HG03095 (cell line): ENCODE data around the gene TOR4A.

ENCODE experiments used
- ATAC-seq: cut with Tn5 transposase; IDR thresholded peaks from one replicate; pipeline ENCODE4 v1.9.1; 2021; ENCODE audit warnings: moderate library complexity; ENCODE audit not compliant: unreplicated experiment

Gene TOR4A

GRCh38 chr9:137270929-137271695 is 6.4 kb upstream of the TOR4A start:
- no peak for ATAC-seq

- ATAC-seq, result no peak
Measured at GRCh38 chr9:137271696-137272076, 5.8 kb upstream of the TOR4A start.

DNA sequence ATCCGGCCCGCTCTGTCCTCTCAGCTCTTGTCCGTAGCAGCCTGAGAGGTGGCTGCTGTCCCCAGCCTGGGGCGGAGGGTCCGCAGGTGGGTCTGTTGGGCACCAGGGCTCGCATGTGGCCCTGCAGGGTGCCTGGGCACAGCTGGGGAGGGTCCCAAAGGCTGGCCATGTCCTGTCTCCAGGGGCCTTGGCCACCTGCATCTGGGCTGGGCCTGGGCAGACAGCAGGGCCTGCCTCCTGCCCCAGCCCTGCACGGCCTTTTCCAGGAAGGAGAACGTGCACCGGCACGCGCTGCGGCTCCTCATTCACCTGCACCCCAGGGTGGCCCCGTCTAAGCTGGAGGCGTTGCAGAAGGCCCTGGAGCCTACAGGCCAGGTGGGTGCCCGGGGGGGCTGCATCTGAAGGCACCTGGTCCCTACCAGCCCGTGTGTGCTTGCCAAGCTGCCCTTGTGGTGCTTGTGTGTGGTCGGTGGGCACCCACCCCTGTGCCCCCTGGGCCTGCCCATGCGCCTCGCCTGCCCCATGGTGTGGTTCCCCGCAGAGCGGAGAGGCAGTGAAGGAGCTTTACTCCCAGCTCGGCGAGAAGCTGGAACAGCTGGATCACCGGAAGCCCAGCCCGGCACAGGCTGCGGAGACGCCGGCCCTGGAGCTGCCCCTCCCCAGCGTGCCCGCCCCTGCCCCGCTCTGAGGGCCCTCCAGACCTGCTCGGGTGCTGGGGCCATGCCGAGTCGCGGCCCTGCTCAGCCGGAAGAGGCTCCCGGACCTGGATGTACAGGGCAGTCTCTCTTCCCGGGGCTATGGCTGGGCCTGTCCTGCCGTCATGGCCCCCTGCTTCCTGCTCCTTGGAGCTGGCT is 5.1 kb upstream of the TOR4A start:
- ATAC-seq, result no peak

DNA sequence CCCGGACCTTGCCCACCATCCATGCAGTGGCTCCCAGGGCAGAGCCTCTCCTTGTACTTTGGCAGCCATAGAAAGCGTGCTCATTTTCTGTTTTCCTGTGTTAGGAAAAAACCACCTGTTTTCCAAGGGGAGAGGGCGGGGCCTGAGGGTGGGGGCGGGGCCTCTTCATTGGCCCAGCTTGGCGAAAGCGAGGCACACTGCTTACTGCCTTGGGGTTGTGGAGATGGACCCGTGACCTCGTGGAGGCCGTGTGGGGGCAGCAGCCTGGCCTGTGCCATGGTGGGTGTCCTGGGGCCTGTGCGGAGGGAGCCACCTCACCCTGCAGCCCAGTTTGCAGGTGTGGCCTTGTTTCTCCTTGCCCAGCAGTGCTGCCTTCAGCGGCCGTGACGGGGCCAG is 4.4 kb upstream of the TOR4A start:
- ATAC-seq, result no peak

DNA sequence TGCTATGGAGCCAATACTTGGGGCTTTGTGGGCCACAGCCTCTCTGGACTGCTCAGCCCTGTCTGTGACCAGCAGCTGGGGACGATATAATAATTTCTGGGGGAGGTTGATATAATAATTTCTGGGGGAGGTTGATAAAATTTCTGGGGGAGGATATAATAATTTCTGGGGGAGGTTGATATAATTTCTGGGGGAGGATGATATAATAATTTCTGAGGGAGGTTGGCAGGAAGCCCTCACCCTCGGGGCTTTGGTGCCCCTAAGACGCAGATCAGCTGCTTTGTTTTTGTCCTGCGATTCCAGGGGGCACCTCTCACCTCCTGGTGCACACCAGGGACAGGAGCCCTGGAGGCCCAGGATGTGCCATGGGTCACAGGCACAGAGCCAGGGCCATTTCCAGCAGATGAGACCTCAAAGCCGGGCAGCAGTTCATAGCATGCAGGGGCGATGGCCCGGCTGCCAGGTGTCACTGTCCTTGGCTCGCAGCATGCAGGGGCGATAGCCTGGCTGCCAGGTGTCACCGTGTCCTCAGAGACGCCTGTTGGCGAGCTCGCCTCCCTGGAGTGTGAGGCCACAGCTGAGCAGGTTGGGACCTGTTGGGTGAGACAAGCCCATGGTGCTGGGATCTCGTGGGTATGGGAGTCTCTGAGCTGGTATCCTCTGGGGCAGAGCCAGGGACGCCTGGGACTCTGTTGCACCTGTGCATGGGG is 3.8 kb upstream of the TOR4A start:
- no peak for ATAC-seq

DNA sequence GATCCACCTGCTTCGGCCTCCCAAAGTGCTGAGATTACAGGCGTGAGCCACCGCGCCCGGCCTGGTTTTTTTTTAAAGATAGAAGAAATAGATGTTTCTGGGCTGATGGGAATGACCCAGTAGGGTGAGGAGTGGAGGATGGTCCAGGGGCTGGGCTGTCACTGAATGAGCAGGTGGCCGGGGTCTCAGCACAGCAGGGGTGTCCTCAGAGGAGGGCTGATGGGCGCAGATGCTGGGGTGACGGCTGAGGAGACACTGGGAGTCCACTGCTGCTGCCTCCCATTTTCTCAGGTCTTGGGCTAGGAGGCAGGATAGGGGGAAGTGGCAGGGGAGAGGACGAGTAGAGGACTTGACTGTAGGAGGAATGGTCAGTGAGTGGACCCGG is 2.3 kb upstream of the TOR4A start:
- ATAC-seq, result no peak

DNA sequence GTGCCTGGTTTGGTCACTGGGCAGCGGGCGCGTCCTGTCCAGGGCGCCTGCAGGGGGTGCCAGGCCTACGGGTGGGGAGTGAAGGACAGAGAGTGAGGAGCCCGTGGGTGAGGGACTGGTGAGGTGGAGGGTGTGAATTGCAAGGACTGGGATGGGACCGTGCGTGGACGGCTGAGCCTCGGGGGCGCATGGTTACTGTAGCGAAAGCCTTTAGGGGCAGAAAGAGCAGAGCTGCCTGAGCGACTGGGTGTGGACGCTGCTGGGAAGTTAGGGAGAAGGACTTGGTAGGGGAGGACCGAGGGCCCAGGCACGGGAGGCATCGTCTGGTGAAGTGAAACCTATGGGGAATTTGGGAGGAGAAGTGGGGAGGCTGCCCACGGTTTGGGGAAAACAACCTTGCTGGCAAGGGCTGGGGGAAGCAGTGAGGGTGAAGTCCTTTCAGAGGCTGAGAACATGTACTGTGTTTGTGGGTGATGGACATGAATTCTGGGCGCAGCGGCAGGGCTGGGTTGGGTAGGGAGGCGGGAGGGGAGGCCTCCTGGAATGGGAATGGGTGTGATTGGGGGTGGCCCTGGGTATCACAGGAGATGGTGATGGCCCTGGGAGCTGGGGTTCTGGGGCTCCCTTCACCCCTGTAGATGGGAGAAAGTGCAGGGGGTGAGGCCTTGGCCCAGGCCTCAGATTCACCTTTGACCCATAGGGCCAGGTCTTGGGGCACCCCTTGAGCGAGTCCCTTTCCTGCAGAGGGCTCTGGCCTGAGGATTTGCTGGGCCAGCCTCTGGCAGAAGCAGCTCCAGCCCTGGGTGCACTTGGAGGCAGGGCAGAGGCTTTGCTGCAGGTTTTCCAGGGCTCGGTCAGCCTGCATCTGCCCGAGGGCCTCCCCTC is 1.7 kb upstream of the TOR4A start:
- no peak for ATAC-seq

- no peak for ATAC-seq
Measured at GRCh38 chr9:137276473-137277328, 825 bp upstream of the TOR4A start.

DNA sequence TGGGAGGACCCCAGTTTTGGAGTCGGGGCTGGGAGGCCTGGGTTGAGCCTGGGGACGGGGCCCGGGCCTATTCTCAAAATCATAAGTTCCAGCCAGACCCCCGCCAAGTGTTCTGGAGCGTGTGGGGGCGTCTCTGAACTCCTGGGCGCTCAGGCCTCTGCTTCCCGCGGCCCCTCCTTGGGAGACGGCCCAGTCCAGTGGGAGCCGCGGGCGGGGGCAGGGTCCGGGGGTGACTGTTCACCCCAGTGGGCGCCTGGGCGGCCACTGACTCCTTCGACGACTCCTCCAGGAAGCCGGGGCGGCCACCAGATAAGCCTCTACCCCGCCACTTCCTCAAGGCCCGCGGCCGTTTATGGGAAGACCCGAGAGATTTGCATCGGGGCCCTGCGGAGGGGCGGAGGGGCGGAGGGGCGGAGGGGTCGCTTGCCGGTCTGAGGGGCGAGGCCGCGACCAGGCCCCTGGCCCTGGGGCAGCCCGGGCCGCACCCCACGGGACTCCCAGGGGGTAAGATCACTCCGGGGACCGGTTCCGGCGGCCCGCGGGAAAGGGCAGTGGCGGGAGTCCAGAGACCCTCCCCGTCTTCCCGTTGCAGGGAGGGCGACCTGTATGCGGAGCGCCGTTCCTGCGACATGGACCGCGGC is 655 bp downstream of the TOR4A start:
- peak; percentile 4 for ATAC-seq

GRCh38 chr9:137278721-137279711 is 1.5 kb downstream of the TOR4A start:
- no peak for ATAC-seq

DNA sequence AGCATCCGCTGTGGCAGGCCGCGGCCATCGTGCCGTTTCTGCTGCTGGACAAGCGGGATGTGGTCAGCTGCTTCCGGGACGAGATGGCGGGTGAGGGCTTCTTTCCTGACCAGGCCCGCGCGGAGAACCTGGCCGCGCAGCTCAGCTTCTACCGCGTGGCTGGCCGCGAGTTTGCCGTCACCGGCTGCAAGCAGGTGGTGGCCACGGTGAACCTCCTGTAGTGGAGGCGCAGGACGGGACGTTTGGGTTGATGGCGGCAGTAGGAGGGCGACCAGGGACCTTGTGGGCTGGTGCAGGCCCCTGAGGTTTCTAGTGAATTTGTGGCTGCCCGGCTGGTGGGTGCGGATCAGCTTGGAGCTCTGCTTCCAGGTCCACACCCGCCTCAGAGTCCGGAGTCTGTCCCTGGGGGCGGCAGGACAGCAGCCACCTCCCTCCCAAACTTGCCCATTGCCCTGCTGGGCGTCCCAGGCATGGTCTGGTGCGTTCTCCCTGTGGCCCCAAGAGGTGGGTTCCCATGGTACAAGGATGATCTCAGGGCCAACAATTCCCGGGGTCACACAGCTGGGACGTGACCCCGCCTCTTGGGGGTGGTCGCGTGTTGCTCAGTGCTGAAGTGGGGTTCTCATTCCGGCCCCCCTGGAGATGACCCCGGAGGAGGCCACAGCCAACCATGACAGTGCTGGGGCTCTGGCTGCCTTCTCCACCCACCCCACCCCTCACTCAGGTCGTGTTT is 2.4 kb downstream of the TOR4A start:
- no peak for ATAC-seq

DNA sequence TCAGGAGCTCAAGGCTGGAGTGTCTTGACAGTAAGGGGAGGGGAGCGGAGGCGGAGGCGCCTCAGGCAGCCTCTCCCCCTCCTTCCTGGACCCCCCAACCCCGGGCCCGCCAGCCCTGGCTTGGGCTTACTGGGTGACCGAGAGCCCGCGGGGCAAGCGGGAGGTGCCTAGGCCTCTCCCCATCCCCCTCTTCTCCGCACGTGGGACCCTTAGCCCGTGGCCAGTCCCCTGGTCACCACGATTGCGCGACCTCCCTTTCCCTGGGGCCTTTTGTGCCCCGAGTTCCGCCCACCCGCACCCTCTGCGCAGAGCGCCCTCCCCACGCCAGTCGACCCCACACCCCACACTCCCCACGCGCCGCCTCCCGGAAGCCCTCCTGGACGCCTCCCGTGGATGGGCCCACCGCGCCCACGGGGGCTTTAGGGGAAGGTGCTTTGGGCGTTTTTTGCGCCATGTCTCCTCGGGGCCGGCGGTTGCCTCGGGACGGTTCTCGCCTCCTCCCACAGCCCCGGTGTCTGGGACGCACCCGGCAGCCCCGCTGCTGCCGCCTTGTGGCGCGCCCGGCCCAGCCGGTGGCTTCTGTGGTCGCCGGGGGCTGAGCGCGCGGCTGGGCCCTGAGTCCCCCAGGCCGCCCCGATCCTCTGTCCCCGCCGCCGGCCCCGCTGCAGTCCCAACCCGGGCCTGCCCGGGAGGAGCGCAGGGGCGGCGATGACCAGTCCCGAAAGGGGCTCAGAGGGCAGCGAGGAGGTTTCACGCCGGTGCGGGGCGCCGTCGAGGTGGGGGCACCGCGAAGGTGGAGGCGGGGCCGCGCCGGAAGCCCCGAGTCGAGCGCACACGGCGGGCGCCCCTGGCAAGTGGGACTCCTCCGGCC is 3.2 kb downstream of the TOR4A start:
- ATAC-seq, result no peak

- no peak for ATAC-seq
Measured at GRCh38 chr9:137281345-137282116, 4.0 kb downstream of the TOR4A start.

- no peak for ATAC-seq
Measured at GRCh38 chr9:137286975-137287383, 9.5 kb downstream of the TOR4A start.

- no peak for ATAC-seq
Measured at GRCh38 chr9:137293094-137293481, 15.6 kb downstream of the TOR4A start.
